CD4-positive, CD25-positive, alpha-beta regulatory T cell (primary cell): ENCODE data around the gene NAA35. TPM values are rescaled to one million over a fixed set of nuclear protein-coding genes. Genes with fewer than 3 reads are reported as not detected.
A peak's percentile ranks its signal among the peaks of the same experiment; 100 is the strongest.

Source experiments
- ATAC-seq, 2 donors: fragments of 150-1000 bp; cut with Tn5 transposase; one replicate each; pipeline ENCODE4 v1.10.0; 2021; ENCODE audit warnings: low read depth in 2 of 2, moderate number of reproducible peaks in 2 of 2, moderate library complexity in 1 of 2
- DNase-seq, 3 donors: peaks; one replicate each; pipeline versions ENCODE4 v3.0.0 to v3.0.0-alpha.2; 2012 to 2022; ENCODE audit warnings: mixed read lengths in 1 of 3
- H3K27ac ChIP-seq: one replicate; pipeline ENCODE4 v1.7.0; 2013; ENCODE audit warnings: mild to moderate bottlenecking, low read length; ENCODE audit not compliant: insufficient read depth, poor library complexity, severe bottlenecking
- H3K27me3 ChIP-seq: one replicate; pipeline ENCODE4 v1.7.0; 2013; ENCODE audit warnings: low read length; ENCODE audit not compliant: control insufficient read depth, insufficient read depth
- H3K36me3 ChIP-seq: one replicate; pipeline ENCODE4 v1.7.0; 2013; ENCODE audit warnings: mild to moderate bottlenecking, low read length, moderate library complexity; ENCODE audit not compliant: control insufficient read depth, insufficient read depth
- H3K4me1 ChIP-seq: 2 replicates; pipeline ENCODE4 v1.7.0; 2013; ENCODE audit warnings: mild to moderate bottlenecking, low read length; ENCODE audit not compliant: insufficient read depth, control insufficient read depth, poor library complexity, severe bottlenecking
- H3K4me3 ChIP-seq: one replicate; pipeline ENCODE4 v1.7.0; 2013; ENCODE audit warnings: low read depth, mild to moderate bottlenecking, low read length, moderate library complexity
- H3K9me3 ChIP-seq, 2 experiments: 1 replicate in 1 of 2; 2 replicates in 1 of 2; pipeline ENCODE4 v1.7.0; 2013; ENCODE audit warnings: low read length in 2 of 2, mild to moderate bottlenecking in 1 of 2, moderate library complexity in 1 of 2; ENCODE audit not compliant: control insufficient read depth in 2 of 2
- H3K27ac Mint-ChIP-seq, 3 donors: one replicate each; pipeline ENCODE4 v1.8.0; 2020 to 2022; ENCODE audit warnings: mild to moderate bottlenecking in 3 of 3, mixed read lengths in 3 of 3, moderate library complexity in 2 of 3
- H3K27me3 Mint-ChIP-seq: one replicate; pipeline ENCODE4 v1.8.0; 2022; ENCODE audit warnings: mild to moderate bottlenecking, mixed read lengths
- H3K36me3 Mint-ChIP-seq: one replicate; pipeline ENCODE4 v1.8.0; 2020; ENCODE audit warnings: mixed read lengths
- H3K4me1 Mint-ChIP-seq, 4 donors: one replicate each; pipeline ENCODE4 v1.8.0; 2020 to 2022; ENCODE audit warnings: mixed read lengths in 4 of 4, mild to moderate bottlenecking in 1 of 4
- H3K4me3 Mint-ChIP-seq, 4 donors: one replicate each; pipeline ENCODE4 v1.8.0; 2020 to 2022; ENCODE audit warnings: mild to moderate bottlenecking in 4 of 4, mixed read lengths in 4 of 4, moderate library complexity in 3 of 4
- H3K9me3 Mint-ChIP-seq, 7 donors: one replicate each; pipeline ENCODE4 v1.8.0; 2020 to 2022; ENCODE audit warnings: mixed read lengths in 7 of 7, mild to moderate bottlenecking in 3 of 7, moderate library complexity in 2 of 7
- polyA plus RNA-seq, 4 donors: library from polyadenylated mRNA; unstranded; fragments of 300-500 nt; fragmentation: Illumina TruSeq; gene quantifications; one replicate each; pipeline ENCODE4 v1.2.3, GENCODE V29; 2021
- total RNA-seq: library from RNA; stranded (reverse); gene quantifications from one replicate; pipeline ENCODE4 v1.2.3, GENCODE V29; 2022

The NAA35 gene
- total and polyA plus RNA-seq, 5 donors from 2014 or later: 12.3 to 21.6 (median 15.9) TPM

DNA sequence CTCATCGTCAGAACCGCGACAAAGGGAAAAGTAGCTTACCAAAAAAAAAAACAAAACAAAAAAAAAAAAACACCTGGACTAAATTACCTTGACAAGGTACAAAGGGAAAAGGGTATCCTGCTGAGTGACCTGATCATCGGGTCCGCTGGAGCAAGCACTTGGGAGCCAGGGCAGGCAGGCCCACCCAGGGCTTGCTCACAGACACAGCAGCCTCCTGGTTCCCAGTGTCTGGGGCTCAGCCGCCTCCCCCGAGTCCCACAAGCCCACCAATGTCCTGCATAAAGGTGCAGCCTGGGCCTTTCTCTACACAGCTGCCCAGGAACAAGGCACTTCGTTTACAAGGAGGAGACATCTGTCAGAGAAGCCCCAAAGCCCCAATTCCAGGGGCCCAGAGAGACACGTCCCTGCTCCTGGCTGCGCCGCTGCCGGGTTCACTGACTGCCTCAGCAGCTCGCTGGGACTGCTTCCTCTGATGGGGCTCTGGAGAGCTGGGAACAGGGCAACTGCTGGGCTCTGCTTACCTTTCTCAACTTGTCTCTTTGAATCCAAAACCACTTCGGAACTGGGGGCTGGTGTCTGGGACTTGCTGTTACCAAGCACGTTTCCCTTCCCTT is 95.0 kb downstream of the NAA35 start:
- no peaks in the 10 kb centered on the region for H3K36me3 Mint-ChIP-seq
- H3K4me3 ChIP-seq: no peak overlapping the region
- DNase-seq (no peak), ATAC-seq (no peak)
- H3K4me3 Mint-ChIP-seq: no peak overlapping the region
- no peaks in the 10 kb centered on the region for H3K4me1 Mint-ChIP-seq
- H3K9me3 Mint-ChIP-seq: no peaks in the 10 kb centered on the region
- no peaks in the 10 kb centered on the region for H3K27me3 Mint-ChIP-seq
- H3K4me1 ChIP-seq: no peaks in the 10 kb centered on the region
- no peak overlapping the region for H3K27ac ChIP-seq
- no peaks in the 10 kb centered on the region for H3K27me3 ChIP-seq
- no peaks in the 10 kb centered on the region for H3K36me3 ChIP-seq
- no peak overlapping the region for H3K27ac Mint-ChIP-seq
- no peaks in the 10 kb centered on the region for H3K9me3 ChIP-seq

DNA sequence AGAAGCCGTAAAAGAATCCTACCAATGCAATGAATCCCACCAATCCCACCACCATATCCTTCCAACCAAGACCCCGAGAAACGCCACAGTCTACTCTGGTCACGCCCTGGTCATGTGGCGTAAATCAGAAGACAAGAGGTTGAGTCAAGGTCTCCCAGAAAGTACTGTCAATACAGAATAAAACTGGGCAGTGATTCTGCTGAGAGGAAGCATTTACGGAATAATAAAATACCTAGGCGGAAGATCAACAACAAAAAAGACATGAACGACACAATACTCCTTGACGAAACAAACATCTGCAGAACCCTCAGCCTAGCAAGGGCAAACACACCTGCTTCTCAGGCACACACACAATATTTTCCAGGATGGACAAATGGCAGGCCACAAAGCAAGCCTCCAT is 95.6 kb downstream of the NAA35 start:
- no peak overlapping the region for H3K27ac Mint-ChIP-seq
- ATAC-seq (no peak), DNase-seq (no peak)

DNA sequence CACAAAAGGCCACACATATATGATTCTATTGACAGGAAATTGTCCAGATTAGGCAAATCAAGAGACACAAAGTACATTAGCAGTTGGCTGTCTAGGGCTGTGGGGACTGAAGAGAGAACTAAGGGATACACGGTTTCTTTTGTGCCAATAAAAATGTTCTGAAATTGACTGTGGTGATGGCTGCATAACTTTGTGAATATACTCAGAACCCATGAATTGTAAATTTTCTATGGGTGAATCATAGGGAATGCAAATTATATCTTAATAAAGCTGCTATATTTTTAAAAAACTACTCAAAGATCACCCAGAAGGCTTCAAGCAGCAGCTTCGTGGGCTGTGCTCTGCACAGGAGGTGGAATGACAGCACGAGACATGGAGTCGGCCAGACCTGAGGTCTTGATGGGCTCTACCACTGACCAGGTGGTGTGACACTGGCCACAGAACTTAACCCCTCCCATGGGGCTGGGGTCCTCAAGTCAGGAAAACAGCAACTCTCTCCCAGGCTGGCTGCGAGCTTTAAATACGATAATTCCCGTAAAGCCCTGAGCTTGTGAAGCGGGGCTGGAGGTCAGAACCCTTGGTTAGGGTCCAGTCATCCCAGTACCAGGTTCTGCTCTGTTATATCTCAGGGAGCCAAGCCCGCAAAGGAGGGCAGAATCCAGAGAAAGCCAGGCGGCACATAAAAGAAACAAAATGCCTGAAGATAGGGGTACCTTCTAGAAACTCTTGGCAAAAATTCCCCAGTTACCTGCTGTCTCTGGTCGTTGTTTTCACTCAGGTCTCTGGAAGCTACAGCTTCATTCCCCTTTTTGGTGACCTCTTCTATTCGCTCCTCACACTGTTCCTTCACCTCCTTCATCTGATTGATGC is 99.3 kb downstream of the NAA35 start:
- H3K4me3 Mint-ChIP-seq: peak overlapping the region in 1 of 4 donors; percentile 15
- H3K9me3 Mint-ChIP-seq: no peaks in the 10 kb centered on the region
- Histone ChIP-seq H3K4me3 (no peak overlapping the region), H3K4me1 (no peaks in the 10 kb centered on the region), H3K9me3 (no peaks in the 10 kb centered on the region), H3K27me3 (no peaks in the 10 kb centered on the region), H3K36me3 (no peaks in the 10 kb centered on the region), H3K27ac (no peak overlapping the region)
- no peak for ATAC-seq
- no peaks in the 10 kb centered on the region for H3K36me3 Mint-ChIP-seq
- no peaks in the 10 kb centered on the region for H3K27me3 Mint-ChIP-seq
- no peak for DNase-seq
- H3K27ac Mint-ChIP-seq: no peak overlapping the region
- H3K4me1 Mint-ChIP-seq: no peaks in the 10 kb centered on the region

More for the DNA sequence above, 95.6 kb downstream of the NAA35 start:
- Histone ChIP-seq H3K4me3 (no peak overlapping the region), H3K36me3 (no peaks in the 10 kb centered on the region), H3K9me3 (no peaks in the 10 kb centered on the region), H3K27ac (no peak overlapping the region), H3K4me1 (no peaks in the 10 kb centered on the region), H3K27me3 (no peaks in the 10 kb centered on the region)
- no peaks in the 10 kb centered on the region for H3K4me1 Mint-ChIP-seq
- no peak overlapping the region for H3K4me3 Mint-ChIP-seq
- H3K9me3 Mint-ChIP-seq: no peaks in the 10 kb centered on the region
- no peaks in the 10 kb centered on the region for H3K36me3 Mint-ChIP-seq
- H3K27me3 Mint-ChIP-seq: no peaks in the 10 kb centered on the region

DNA sequence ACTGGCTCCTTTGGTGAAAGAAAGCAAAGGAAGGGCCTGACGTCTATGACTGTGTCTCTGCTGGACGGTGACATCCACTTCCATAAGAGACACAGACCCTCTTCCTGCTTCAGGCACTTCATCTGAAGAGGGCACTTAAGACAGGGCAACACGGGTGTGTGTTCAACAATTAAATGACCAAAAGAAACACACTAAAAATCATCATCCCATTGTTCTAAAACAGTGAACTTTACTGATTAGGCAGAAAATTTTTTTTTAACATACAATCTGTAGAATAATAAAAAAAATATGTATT is 99.9 kb downstream of the NAA35 start:
- Histone ChIP-seq H3K27me3 (no peaks in the 10 kb centered on the region), H3K9me3 (no peaks in the 10 kb centered on the region), H3K4me3 (no peak overlapping the region), H3K27ac (no peak overlapping the region), H3K36me3 (no peaks in the 10 kb centered on the region), H3K4me1 (no peaks in the 10 kb centered on the region)
- no peak overlapping the region for H3K4me3 Mint-ChIP-seq
- H3K4me1 Mint-ChIP-seq: no peaks in the 10 kb centered on the region
- H3K9me3 Mint-ChIP-seq: no peaks in the 10 kb centered on the region
- H3K27ac Mint-ChIP-seq: no peak overlapping the region
- H3K36me3 Mint-ChIP-seq: no peaks in the 10 kb centered on the region
- ATAC-seq (no peak), DNase-seq (no peak)
- no peaks in the 10 kb centered on the region for H3K27me3 Mint-ChIP-seq

DNA sequence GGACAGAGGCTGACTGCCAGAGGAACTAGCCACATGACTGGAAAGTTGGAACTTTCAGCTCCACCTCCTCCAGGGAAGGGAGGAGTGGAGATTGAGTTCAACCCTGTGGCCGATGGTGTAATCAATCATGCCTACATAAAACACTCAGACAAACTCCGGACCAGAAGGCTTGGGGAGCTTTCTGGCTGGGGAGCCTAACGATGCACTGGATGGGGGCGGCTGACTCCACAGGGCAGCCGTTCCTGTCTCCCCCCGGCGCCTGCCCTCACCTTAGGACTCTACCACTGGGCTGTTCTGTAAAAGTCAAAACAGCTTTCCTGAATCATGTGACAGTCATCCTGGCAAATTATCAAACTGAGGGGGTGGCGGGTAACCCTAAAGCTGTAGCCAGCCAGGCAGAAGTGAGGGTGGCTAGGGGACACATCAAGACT is 100.4 kb downstream of the NAA35 start:
- Histone ChIP-seq H3K27ac (no peak overlapping the region), H3K4me1 (no peaks in the 10 kb centered on the region), H3K36me3 (no peaks in the 10 kb centered on the region), H3K9me3 (no peaks in the 10 kb centered on the region), H3K27me3 (no peaks in the 10 kb centered on the region), H3K4me3 (no peak overlapping the region)
- DNase-seq (no peak), ATAC-seq (no peak)
- Mint-ChIP-seq H3K27me3 (no peaks in the 10 kb centered on the region), H3K4me1 (no peaks in the 10 kb centered on the region), H3K27ac (no peak overlapping the region), H3K4me3 (no peak overlapping the region), H3K9me3 (no peaks in the 10 kb centered on the region), H3K36me3 (no peaks in the 10 kb centered on the region)

DNA sequence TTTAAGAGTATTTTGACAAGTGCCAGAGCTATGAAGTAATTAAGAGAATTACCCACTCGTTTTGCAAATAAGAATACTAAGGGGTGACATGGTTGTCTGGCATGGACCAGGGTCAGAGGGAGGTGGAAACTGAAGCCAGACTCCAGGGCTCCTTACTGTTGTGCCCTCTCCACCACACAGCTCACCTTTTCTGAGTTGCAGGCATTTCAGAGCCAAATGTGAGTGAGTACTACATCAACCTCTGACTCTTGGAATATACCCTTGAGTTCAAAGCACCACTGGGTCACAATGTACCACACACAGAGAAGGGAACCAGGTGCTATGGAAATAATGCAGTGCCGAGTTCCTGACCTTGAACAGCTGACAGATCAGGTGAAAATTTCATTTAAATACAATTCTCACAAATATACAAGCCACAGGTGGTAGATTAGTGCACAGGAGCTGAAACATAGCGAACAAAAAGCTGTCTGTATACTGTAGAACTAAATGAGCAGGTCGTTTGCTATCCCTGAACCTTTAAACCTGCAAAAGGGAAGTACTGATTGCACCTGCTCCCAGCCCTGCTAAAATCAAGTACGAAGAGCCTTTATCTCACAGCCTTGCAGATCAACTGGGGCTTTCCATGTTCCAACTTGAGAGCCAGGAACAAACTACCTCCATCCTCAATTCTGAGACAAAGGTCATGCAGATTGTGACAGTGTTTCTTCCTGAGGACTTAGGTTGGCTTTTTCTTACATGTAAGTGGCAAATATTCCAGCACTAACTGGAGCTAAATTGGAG is 101.4 kb downstream of the NAA35 start:
- H3K4me1 Mint-ChIP-seq: no peaks in the 10 kb centered on the region
- no peak overlapping the region for H3K4me3 ChIP-seq
- ATAC-seq: no peak
- no peaks in the 10 kb centered on the region for H3K27me3 ChIP-seq
- H3K27me3 Mint-ChIP-seq: no peaks in the 10 kb centered on the region
- H3K4me1 ChIP-seq: no peaks in the 10 kb centered on the region
- H3K27ac Mint-ChIP-seq: no peak overlapping the region
- no peak for DNase-seq
- H3K9me3 Mint-ChIP-seq: peaks cover 0 to 1% (median 0%) of the 10 kb centered on the region in 7 donors
- no peaks in the 10 kb centered on the region for H3K9me3 ChIP-seq
- no peaks in the 10 kb centered on the region for H3K36me3 Mint-ChIP-seq
- no peak overlapping the region for H3K27ac ChIP-seq
- H3K36me3 ChIP-seq: no peaks in the 10 kb centered on the region
- H3K4me3 Mint-ChIP-seq: no peak overlapping the region

DNA sequence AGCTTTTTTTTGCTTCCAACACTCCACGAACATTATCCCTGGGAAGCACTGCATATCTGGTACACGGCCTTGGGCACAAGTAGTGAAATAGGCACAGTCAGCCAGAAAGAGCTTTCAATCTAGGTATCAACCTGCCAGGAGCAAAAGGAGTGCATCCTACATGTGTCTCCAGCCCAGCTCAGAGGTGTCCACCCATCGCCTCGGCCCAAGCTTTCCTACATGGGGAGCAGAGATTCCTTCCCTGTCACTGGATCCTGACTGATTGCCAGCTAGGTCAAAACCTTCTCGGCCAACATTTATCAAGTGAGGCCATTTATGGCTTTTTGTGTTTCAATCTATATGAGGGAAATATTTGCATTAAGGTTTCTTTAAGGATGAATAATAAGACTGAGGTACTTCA is 102.6 kb downstream of the NAA35 start:
- H3K4me3 Mint-ChIP-seq: no peak overlapping the region
- DNase-seq: no peak

More for the DNA sequence above, 102.6 kb downstream of the NAA35 start:
- H3K4me3 ChIP-seq: no peak overlapping the region
- no peaks in the 10 kb centered on the region for H3K4me1 ChIP-seq
- H3K27ac Mint-ChIP-seq: no peak overlapping the region
- no peaks in the 10 kb centered on the region for H3K27me3 ChIP-seq
- H3K9me3 Mint-ChIP-seq: peaks cover 0 to 2% (median 0%) of the 10 kb centered on the region in 7 donors
- H3K4me1 Mint-ChIP-seq: no peaks in the 10 kb centered on the region
- H3K27ac ChIP-seq: no peak overlapping the region
- no peaks in the 10 kb centered on the region for H3K9me3 ChIP-seq
- H3K36me3 ChIP-seq: no peaks in the 10 kb centered on the region
- no peaks in the 10 kb centered on the region for H3K27me3 Mint-ChIP-seq
- no peaks in the 10 kb centered on the region for H3K36me3 Mint-ChIP-seq
- no peak for ATAC-seq
